ENCODE results near the gene PLSCR3. TPM values are rescaled to one million over a fixed set of nuclear protein-coding genes. Genes with fewer than 3 reads are reported as not detected.

The PLSCR3 gene
- total and polyA plus RNA-seq, 10 donors, result 31.3 to 63.2 (median 46.1) TPM

DNA sequence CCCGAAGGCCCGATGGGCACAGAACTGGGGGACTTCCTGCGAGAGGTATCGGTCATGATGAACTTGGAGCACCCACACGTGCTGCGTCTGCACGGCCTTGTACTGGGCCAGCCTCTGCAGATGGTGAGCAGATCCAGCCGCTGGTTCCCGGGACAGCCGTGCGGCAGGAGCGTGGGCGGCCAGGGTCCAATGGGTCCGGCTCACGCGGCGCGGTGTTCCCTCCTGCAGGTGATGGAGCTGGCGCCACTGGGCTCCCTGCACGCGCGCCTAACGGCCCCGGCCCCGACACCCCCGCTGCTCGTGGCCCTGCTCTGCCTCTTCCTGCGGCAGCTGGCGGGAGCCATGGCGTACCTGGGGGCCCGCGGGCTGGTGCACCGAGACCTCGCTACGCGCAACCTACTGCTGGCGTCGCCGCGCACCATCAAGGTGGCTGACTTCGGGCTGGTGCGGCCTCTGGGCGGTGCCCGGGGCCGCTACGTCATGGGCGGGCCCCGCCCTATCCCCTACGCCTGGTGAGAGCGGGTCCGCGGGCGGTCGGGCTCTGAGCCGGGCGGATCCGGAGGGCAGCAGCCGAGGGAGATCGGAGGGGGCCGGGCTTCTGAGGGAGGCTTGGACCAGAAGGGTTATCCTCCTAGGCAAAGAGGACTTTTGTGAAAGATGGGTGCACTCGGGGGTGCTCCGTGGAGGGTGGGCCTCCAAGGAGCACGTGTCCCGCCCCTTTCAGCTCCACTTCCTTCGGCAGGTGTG, 10.4 kb downstream of the PLSCR3 start:
- Histone ChIP-seq H3K27ac (peak overlapping the region; percentile 72 to 90 (median 86)), H3K4me3 (peak overlapping the region; percentile 26 to 73 (median 50)), H3K36me3 (peaks cover 0 to 24% (median 9%) of the 10 kb centered on the region in 6 donors), H3K27me3 (replicated peaks in 1 of 7) (peaks cover 0 to 57% (median 10%) of the 10 kb centered on the region in 7 donors), H3K4me1 (peaks cover 7 to 40% (median 33%) of the 10 kb centered on the region in 6 donors), H3K9me3 (peaks cover 0 to 4% (median 0%) of the 10 kb centered on the region in 8 donors)
- WGBS, 5 donors, result 5 to 28% (median 10%) methylated on average over 11 to 65 of the region's 65 CpGs
- peak; percentile 93 for DNase-seq
- intact Hi-C loops (cut with DNase I; ENCODE audit: low total_unique reads), result no loop called here
- TF ChIP-seq POLR2A (IDR thresholded peaks at IDR 0.05) (no peak), CTCF (IDR thresholded peaks at IDR 0.05 in 8 of 11, conservative IDR thresholded peaks at IDR 0.05 in 3 of 11) (peak in 1 of 11 experiments; percentile 17), POLR2AphosphoS5 (IDR thresholded peaks at IDR 0.05) (peak; percentile 84 to 89 (median 85))

DNA sequence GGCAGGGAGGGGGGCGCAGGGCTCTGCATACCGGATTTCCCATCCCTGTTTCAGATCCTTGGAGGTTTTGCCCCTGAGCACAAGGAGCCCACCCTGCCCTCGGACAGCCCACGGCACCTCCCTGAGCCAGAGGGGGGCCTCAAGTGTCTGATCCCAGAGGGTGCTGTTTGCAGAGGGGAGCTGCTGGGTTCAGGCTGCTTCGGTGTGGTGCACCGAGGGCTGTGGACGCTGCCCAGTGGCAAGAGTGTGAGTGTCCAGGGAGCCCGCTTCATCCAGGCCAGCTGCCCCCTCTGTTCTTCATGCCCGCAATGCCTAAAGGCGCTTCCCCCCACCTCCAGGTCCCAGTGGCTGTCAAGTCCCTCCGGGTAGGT, 11.0 kb downstream of the PLSCR3 start:
- intact Hi-C loops (cut with DNase I; ENCODE audit: low total_unique reads), result no loop called here
- Histone ChIP-seq H3K4me3 (peak overlapping the region in 7 of 8 donors; percentile 47 to 73 (median 53)), H3K36me3 (peaks cover 0 to 18% (median 4%) of the 10 kb centered on the region in 6 donors), H3K9me3 (peaks cover 0 to 6% (median 0%) of the 10 kb centered on the region in 8 donors), H3K4me1 (peaks cover 7 to 40% (median 33%) of the 10 kb centered on the region in 6 donors), H3K27me3 (replicated peaks in 1 of 7) (peaks cover 0 to 62% (median 10%) of the 10 kb centered on the region in 7 donors), H3K27ac (peak overlapping the region in 1 of 8 donors; percentile 86)
- 82 to 90% (median 85%) methylated on average over 7 to 11 of the region's 11 CpGs for whole genome bisulfite sequencing, 5 donors
- no peak for DNase-seq
- TF ChIP-seq POLR2A (IDR thresholded peaks at IDR 0.05), result no peak
- TF ChIP-seq POLR2AphosphoS5 (IDR thresholded peaks at IDR 0.05), result no peak
- no peak for TF ChIP-seq CTCF (IDR thresholded peaks at IDR 0.05 in 8 of 11, conservative IDR thresholded peaks at IDR 0.05 in 3 of 11)

DNA sequence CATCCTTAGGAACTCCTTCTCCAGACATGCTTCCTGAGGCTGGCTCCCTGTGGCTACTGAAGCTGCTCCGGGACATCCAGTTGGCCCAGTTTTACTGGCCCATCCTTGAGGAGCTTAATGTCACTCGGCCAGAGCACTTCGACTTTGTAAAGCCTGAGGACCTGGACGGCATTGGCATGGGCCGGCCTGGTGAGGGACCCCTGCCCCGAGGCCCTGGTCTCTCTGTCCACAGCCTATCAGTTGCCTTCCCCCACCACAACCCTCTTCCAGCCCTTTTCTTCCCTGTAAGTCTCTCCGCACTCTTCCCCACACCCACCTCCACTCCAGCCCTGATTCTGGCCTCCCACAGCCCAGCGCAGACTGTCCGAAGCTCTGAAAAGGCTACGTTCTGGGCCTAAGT, 11.4 kb downstream of the PLSCR3 start:
- TF ChIP-seq POLR2AphosphoS5 (IDR thresholded peaks at IDR 0.05), result no peak
- no peak for TF ChIP-seq CTCF (IDR thresholded peaks at IDR 0.05 in 8 of 11, conservative IDR thresholded peaks at IDR 0.05 in 3 of 11)
- no peak for TF ChIP-seq POLR2A (IDR thresholded peaks at IDR 0.05)
- 88 to 95% (median 93%) methylated on average over 9 to 10 of the region's 10 CpGs for WGBS, 5 donors
- DNase-seq, result no peak
- Histone ChIP-seq H3K4me1 (peaks cover 7 to 40% (median 33%) of the 10 kb centered on the region in 6 donors), H3K27ac (no peak overlapping the region), H3K36me3 (peaks cover 0 to 13% (median 2%) of the 10 kb centered on the region in 6 donors), H3K4me3 (no peak overlapping the region), H3K9me3 (peaks cover 0 to 6% (median 0%) of the 10 kb centered on the region in 8 donors), H3K27me3 (replicated peaks in 1 of 7) (peaks cover 0 to 62% (median 10%) of the 10 kb centered on the region in 7 donors)
- intact Hi-C loops (cut with DNase I; ENCODE audit: low total_unique reads), result no loop called here
